GM23338 (cell line): Measurements from ENCODE around the gene NPAS3. TPM values are rescaled to one million over a fixed set of nuclear protein-coding genes. Genes with fewer than 3 reads are reported as not detected.

Experiments
- ATAC-seq: fragments of 200-7000 bp; cut with Tn5 transposase; 3 replicates; pipeline ENCODE4 v1.9.1; 2020
- DNase-seq: peaks from one replicate; pipeline ENCODE4 v3.0.0-alpha.2; 2015; ENCODE audit warnings: low spot score
- H2AFZ ChIP-seq: fragments of 200-600 bp; sonication (generic); 2 replicates; pipeline ENCODE4 v1.8.0; 2016; ENCODE audit warnings: antibody characterized with exemption, mild to moderate bottlenecking, moderate library complexity
- H3F3A ChIP-seq: fragments of 200-600 bp; sonication (generic); replicated peaks from 2 replicates; pipeline ENCODE4 v1.8.0; 2017; ENCODE audit warnings: antibody characterized with exemption, mixed run types, low read depth
- H3K27ac ChIP-seq: fragments of 200-600 bp; sonication (generic); 2 replicates; pipeline ENCODE4 v1.6.1; 2016; ENCODE audit warnings: low read depth
- H3K27me3 ChIP-seq: fragments of 200-600 bp; sonication (generic); 2 replicates; pipeline ENCODE4 v1.8.0; 2016; ENCODE audit warnings: mild to moderate bottlenecking, mixed run types, moderate library complexity; ENCODE audit not compliant: insufficient read depth
- H3K36me3 ChIP-seq: fragments of 200-600 bp; sonication (generic); 2 replicates; pipeline ENCODE4 v1.8.0; 2016; ENCODE audit warnings: mild to moderate bottlenecking; ENCODE audit not compliant: insufficient read depth
- H3K4me1 ChIP-seq: fragments of 200-600 bp; sonication (generic); 2 replicates; pipeline ENCODE4 v1.8.0; 2016; ENCODE audit warnings: mild to moderate bottlenecking, moderate library complexity; ENCODE audit not compliant: insufficient read depth
- H3K4me2 ChIP-seq: fragments of 200-600 bp; sonication (generic); 2 replicates; pipeline ENCODE4 v1.7.1; 2017; ENCODE audit warnings: mixed run types
- H3K4me3 ChIP-seq: fragments of 200-600 bp; sonication (generic); 2 replicates; pipeline ENCODE4 v1.6.1; 2016; ENCODE audit warnings: mixed run types
- H3K79me2 ChIP-seq: fragments of 200-600 bp; sonication (generic); replicated peaks from 2 replicates; pipeline ENCODE4 v1.8.0; 2017; ENCODE audit warnings: mild to moderate bottlenecking; ENCODE audit not compliant: insufficient read depth
- H3K9me2 ChIP-seq: fragments of 200-600 bp; sonication (generic); 2 replicates; pipeline ENCODE4 v1.8.0; 2017; ENCODE audit not compliant: insufficient read depth
- H4K20me1 ChIP-seq: fragments of 200-600 bp; sonication (generic); replicated peaks from 2 replicates; pipeline ENCODE4 v1.8.0; 2017; ENCODE audit warnings: mild to moderate bottlenecking; ENCODE audit not compliant: insufficient read depth
- H3K27ac Mint-ChIP-seq: 2 replicates; pipeline ENCODE4 v1.8.0; 2020; ENCODE audit warnings: inconsistent platforms, mild to moderate bottlenecking, moderate library complexity, mixed read lengths
- H3K27me3 Mint-ChIP-seq: 3 replicates; pipeline ENCODE4 v1.8.0; 2022; ENCODE audit warnings: low read depth, mild to moderate bottlenecking, moderate library complexity, mixed read lengths, inconsistent platforms; ENCODE audit not compliant: insufficient read depth, poor library complexity
- H3K36me3 Mint-ChIP-seq: 3 replicates; pipeline ENCODE4 v1.8.0; 2021; ENCODE audit warnings: low read depth, mild to moderate bottlenecking, inconsistent platforms, moderate library complexity, mixed read lengths
- H3K4me1 Mint-ChIP-seq: 3 replicates; pipeline ENCODE4 v1.8.0; 2020; ENCODE audit warnings: mild to moderate bottlenecking, inconsistent platforms, mixed read lengths
- H3K4me3 Mint-ChIP-seq: 3 replicates; pipeline ENCODE4 v1.8.0; 2021; ENCODE audit warnings: moderate library complexity, mild to moderate bottlenecking, inconsistent platforms, mixed read lengths
- H3K9me3 Mint-ChIP-seq: 3 replicates; pipeline ENCODE4 v1.8.0; 2020; ENCODE audit warnings: moderate library complexity, mild to moderate bottlenecking, inconsistent platforms, mixed read lengths
- EZH2phosphoT487 ChIP-seq: fragments of 200-600 bp; sonication (generic); IDR thresholded peaks from one replicate; pipeline ENCODE4 v1.8.1; 2018; ENCODE audit warnings: antibody characterized with exemption; ENCODE audit not compliant: unreplicated experiment
- NANOG ChIP-seq: IDR thresholded peaks from 2 replicates; pipeline ENCODE4 v1.6.1; 2016; ENCODE audit warnings: antibody characterized with exemption, borderline replicate concordance
- ZNF114 ChIP-seq: fragments of 250-450 bp; sonication (Bioruptor Pico); IDR thresholded peaks from 2 replicates; pipeline ENCODE4 v1.5.0; 2020; ENCODE audit warnings: mild to moderate bottlenecking, moderate library complexity
- polyA plus RNA-seq: library from polyadenylated mRNA; unstranded; fragments of >200 nt; fragmentation: Nextera tagmentation; extraction: Ambion mirVana; gene quantifications from 2 replicates; pipeline ENCODE4 v1.2.1, GENCODE V29; 2016
- total RNA-seq: library from RNA; depleted of rRNA; stranded (reverse); fragments of >200 nt; shearing (Covaris generic); gene quantifications from 2 replicates; pipeline ENCODE4 v1.2.3, GENCODE V29; 2014
- TF ChIP-seq, protein P1 (sequence below), 2 experiments: fragments of 200-600 bp in 1 of 2; sonication (generic) in 1 of 2; conservative IDR thresholded peaks; 2 replicates each; pipeline versions ENCODE4 v1.5.1 to v1.6.1; 2016 to 2017; ENCODE audit warnings: antibody characterized with exemption in 2 of 2, low read depth in 2 of 2, mild to moderate bottlenecking in 2 of 2, moderate library complexity in 1 of 2
- TF ChIP-seq, protein P2 (sequence below): fragments of 250-450 bp; sonication (Bioruptor Pico); IDR thresholded peaks from 2 replicates; pipeline ENCODE4 v1.5.0; 2020; ENCODE audit warnings: mild to moderate bottlenecking, moderate library complexity

Gene NPAS3
- total and polyA plus RNA-seq, 2 experiments from 2014 or later, result 0.17 to 0.19 TPM

DNA sequence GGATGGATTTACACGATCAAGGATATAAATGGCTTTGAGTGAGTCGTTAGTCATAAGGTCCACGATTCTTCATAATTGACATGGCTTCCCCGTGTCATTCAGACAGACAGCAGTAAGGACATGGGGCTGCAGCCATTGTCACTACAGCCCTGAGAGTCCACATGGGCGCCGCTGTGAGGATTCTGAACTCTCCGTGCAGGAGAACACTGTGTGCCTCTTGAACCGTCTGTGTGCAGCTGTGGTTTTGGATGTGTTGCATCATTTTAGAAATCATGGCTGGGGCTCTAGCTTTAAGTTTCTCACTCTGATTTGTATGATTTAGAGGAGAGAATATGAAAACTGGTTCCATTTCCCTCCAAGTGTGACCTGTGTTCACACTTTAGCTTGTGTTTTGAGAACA is 47.2 kb downstream of the NPAS3 start:
- Mint-ChIP-seq H3K36me3 (peaks cover 2% of the 10 kb centered on the region; the same call in 1 of the 3 replicates), H3K27me3 (peaks cover 8% of the 10 kb centered on the region), H3K4me3 (no peak overlapping the region), H3K4me1 (peaks cover 22% of the 10 kb centered on the region), H3K9me3 (no peaks in the 10 kb centered on the region), H3K27ac (peak overlapping the region; percentile 92)
- Histone ChIP-seq H3K4me3 (no peak overlapping the region), H3F3A (no peaks in the 10 kb centered on the region), H3K36me3 (no peaks in the 10 kb centered on the region), H3K79me2 (no peaks in the 10 kb centered on the region), H3K27ac (no peak overlapping the region), H3K4me1 (no peaks in the 10 kb centered on the region), H3K4me2 (no peak overlapping the region), H4K20me1 (no peaks in the 10 kb centered on the region), H2AFZ (peak overlapping the region; percentile 53; the same call in 1 of the 2 replicates), H3K9me2 (no peaks in the 10 kb centered on the region), H3K27me3 (no peaks in the 10 kb centered on the region)
- no peak for ATAC-seq
- TF ChIP-seq EZH2phosphoT487 (no peak), ZNF114 (CRISPR knock-in tag) (no peak), NANOG (no peak)
- TF ChIP-seq, protein P1, sequence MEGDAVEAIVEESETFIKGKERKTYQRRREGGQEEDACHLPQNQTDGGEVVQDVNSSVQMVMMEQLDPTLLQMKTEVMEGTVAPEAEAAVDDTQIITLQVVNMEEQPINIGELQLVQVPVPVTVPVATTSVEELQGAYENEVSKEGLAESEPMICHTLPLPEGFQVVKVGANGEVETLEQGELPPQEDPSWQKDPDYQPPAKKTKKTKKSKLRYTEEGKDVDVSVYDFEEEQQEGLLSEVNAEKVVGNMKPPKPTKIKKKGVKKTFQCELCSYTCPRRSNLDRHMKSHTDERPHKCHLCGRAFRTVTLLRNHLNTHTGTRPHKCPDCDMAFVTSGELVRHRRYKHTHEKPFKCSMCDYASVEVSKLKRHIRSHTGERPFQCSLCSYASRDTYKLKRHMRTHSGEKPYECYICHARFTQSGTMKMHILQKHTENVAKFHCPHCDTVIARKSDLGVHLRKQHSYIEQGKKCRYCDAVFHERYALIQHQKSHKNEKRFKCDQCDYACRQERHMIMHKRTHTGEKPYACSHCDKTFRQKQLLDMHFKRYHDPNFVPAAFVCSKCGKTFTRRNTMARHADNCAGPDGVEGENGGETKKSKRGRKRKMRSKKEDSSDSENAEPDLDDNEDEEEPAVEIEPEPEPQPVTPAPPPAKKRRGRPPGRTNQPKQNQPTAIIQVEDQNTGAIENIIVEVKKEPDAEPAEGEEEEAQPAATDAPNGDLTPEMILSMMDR (conservative IDR thresholded peaks at IDR 0.05; ENCODE audit: low read depth in 2 of 2), result no peak
- TF ChIP-seq, protein P2, sequence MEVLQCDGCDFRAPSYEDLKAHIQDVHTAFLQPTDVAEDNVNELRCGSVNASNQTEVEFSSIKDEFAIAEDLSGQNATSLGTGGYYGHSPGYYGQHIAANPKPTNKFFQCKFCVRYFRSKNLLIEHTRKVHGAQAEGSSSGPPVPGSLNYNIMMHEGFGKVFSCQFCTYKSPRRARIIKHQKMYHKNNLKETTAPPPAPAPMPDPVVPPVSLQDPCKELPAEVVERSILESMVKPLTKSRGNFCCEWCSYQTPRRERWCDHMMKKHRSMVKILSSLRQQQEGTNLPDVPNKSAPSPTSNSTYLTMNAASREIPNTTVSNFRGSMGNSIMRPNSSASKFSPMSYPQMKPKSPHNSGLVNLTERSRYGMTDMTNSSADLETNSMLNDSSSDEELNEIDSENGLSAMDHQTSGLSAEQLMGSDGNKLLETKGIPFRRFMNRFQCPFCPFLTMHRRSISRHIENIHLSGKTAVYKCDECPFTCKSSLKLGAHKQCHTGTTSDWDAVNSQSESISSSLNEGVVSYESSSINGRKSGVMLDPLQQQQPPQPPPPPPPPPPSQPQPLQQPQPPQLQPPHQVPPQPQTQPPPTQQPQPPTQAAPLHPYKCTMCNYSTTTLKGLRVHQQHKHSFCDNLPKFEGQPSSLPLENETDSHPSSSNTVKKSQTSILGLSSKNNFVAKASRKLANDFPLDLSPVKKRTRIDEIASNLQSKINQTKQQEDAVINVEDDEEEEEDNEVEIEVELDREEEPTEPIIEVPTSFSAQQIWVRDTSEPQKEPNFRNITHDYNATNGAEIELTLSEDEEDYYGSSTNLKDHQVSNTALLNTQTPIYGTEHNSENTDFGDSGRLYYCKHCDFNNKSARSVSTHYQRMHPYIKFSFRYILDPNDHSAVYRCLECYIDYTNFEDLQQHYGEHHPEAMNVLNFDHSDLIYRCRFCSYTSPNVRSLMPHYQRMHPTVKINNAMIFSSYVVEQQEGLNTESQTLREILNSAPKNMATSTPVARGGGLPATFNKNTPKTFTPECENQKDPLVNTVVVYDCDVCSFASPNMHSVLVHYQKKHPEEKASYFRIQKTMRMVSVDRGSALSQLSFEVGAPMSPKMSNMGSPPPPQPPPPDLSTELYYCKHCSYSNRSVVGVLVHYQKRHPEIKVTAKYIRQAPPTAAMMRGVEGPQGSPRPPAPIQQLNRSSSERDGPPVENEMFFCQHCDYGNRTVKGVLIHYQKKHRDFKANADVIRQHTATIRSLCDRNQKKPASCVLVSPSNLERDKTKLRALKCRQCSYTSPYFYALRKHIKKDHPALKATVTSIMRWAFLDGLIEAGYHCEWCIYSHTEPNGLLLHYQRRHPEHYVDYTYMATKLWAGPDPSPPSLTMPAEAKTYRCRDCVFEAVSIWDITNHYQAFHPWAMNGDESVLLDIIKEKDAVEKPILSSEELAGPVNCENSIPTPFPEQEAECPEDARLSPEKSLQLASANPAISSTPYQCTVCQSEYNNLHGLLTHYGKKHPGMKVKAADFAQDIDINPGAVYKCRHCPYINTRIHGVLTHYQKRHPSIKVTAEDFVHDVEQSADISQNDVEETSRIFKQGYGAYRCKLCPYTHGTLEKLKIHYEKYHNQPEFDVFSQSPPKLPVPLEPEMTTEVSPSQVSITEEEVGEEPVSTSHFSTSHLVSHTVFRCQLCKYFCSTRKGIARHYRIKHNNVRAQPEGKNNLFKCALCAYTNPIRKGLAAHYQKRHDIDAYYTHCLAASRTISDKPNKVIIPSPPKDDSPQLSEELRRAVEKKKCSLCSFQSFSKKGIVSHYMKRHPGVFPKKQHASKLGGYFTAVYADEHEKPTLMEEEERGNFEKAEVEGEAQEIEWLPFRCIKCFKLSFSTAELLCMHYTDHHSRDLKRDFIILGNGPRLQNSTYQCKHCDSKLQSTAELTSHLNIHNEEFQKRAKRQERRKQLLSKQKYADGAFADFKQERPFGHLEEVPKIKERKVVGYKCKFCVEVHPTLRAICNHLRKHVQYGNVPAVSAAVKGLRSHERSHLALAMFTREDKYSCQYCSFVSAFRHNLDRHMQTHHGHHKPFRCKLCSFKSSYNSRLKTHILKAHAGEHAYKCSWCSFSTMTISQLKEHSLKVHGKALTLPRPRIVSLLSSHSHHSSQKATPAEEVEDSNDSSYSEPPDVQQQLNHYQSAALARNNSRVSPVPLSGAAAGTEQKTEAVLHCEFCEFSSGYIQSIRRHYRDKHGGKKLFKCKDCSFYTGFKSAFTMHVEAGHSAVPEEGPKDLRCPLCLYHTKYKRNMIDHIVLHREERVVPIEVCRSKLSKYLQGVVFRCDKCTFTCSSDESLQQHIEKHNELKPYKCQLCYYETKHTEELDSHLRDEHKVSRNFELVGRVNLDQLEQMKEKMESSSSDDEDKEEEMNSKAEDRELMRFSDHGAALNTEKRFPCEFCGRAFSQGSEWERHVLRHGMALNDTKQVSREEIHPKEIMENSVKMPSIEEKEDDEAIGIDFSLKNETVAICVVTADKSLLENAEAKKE (CRISPR knock-in tag), result no peak
- DNase-seq, result no peak
